ENCODE results near the gene TARBP1.
A peak's percentile ranks its signal among the peaks of the same experiment; 100 is the strongest.

Gene TARBP1

DNA sequence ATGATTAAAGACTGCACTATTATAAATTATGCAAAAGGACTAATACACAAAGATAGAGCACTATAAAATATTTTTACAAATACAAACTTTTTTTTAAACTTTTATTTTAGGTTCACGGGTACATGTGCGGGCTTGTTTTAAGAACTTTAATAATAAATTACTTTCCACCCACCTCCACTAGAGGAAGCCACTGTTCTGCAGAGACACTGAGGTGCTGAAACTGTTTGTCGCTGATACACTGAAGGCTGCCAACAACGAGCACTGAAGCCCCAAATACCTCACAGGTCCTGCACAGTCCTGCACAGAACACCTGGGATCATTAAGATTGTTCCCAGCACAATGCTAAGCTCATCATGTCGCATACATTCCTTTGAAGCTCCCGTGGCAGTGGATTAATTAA is 85.8 kb downstream of the TARBP1 start:
- TF ChIP-seq, protein P1, sequence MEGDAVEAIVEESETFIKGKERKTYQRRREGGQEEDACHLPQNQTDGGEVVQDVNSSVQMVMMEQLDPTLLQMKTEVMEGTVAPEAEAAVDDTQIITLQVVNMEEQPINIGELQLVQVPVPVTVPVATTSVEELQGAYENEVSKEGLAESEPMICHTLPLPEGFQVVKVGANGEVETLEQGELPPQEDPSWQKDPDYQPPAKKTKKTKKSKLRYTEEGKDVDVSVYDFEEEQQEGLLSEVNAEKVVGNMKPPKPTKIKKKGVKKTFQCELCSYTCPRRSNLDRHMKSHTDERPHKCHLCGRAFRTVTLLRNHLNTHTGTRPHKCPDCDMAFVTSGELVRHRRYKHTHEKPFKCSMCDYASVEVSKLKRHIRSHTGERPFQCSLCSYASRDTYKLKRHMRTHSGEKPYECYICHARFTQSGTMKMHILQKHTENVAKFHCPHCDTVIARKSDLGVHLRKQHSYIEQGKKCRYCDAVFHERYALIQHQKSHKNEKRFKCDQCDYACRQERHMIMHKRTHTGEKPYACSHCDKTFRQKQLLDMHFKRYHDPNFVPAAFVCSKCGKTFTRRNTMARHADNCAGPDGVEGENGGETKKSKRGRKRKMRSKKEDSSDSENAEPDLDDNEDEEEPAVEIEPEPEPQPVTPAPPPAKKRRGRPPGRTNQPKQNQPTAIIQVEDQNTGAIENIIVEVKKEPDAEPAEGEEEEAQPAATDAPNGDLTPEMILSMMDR (IDR thresholded peaks at IDR 0.05): peak; percentile 11; the same call in 1 of the 2 replicates

DNA sequence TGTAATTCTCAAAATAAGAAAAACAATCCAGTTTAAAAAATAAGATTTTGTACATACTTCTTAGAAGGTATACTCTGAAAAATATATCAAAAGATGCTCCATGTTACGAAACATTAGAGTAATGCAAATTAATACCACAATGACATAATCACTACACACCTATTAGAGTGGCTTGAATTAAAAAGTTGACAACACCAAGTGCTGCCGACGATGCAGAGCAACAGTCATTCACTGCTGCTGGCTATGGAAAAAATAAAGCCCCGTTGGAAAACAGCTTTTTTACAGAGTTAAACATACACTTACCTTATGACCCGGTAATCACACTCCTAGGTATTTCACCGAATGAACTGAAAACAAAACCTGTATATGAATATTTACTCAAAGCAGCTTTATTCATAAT is 90.9 kb downstream of the TARBP1 start:
- TF ChIP-seq, protein P1 (IDR thresholded peaks at IDR 0.05): no peak

DNA sequence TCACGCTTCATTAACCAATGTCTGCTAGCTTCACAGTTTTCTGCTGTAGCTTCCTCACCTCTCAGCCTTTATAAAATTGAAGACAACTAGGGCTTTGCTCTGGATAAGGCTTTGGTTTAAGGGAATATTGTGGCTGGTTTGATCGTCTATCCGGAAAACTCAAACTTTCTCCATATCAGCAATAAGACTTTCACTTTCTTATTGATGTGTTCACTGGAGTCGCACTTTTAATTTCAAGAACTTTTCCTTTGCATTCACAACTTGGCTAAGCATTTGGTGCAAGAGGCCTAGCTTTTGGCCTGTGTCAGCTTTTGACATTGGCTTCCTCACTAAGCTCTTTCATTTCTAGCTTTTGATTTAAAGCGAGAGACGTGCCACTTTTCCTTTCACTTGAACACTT is 92.9 kb downstream of the TARBP1 start:
- TF ChIP-seq, protein P1 (IDR thresholded peaks at IDR 0.05): no peak

DNA sequence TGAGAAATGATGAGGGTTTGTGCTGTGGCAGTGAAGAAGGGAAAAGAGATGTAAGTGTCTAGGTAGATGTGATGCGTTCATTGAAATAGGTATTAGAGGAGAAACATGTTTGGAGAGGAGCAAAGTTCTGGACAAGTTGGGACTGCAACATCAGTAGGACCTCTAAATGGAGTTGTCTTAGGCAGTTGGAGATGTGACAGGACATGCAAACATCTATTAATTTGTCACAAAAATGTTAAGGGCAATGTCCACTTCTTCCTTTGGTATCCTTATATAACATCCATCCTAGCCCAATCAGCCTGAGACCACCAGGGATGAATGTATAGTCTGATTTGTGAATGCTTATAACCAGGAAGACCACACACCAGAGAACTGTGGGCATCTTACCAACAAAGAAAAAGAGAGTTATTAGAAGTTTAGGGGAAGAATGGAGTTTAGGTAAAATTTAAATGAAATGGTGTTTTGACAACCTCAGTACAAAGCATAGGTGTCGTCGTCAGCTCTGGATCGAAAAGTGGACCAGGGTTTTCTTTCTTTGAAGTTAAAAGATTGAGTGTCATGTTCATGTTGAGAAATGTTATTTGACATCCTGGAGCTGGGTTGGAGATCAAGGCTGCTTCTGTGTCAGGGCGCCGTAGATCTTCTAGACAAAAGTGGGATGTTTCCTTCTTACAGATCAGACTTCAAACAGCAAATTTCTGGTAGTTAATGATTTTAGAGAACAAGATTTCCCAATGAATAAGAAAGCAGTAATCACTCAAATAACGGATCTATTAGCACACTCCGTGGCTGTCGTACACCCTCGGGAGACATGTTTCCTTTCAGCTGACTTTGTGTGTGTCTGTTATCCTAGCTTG is 97.1 kb downstream of the TARBP1 start:
- TF ChIP-seq, protein P1 (IDR thresholded peaks at IDR 0.05): no peak

DNA sequence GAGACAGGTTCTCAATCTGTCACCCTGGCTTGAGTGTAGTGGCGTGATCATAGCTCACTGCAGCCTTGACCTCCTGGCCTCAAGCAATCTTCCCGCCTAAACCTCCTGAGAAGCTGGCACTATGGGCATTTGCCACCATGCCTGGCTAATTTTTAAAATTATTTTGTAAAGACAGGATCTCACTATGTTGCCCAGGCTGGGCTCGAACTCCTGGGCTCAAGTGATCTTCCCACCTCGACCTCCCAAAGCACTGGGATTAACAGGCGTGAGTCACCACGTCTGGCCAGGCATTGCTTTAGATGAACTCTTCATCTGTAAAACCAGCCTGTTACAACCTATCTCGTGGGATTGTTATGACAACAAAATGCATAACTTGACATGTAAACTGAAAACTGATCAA is 103.3 kb downstream of the TARBP1 start:
- TF ChIP-seq, protein P1 (IDR thresholded peaks at IDR 0.05): no peak

DNA sequence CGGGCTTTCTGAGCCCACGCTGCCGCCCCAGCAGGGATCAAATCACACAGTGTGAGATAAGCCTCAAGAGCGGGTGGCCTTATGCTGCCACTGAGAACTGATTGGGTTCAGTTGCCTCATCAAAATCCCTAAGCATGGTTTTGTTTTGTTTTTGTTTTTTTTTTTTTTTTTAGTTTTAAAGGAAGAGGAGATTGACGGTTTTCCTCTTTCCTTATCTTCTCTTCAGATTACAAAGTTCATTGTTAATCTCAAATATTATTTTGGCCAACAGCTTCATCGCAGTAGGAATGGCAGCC is 105.1 kb downstream of the TARBP1 start:
- TF ChIP-seq, protein P1 (IDR thresholded peaks at IDR 0.05): no peak

DNA sequence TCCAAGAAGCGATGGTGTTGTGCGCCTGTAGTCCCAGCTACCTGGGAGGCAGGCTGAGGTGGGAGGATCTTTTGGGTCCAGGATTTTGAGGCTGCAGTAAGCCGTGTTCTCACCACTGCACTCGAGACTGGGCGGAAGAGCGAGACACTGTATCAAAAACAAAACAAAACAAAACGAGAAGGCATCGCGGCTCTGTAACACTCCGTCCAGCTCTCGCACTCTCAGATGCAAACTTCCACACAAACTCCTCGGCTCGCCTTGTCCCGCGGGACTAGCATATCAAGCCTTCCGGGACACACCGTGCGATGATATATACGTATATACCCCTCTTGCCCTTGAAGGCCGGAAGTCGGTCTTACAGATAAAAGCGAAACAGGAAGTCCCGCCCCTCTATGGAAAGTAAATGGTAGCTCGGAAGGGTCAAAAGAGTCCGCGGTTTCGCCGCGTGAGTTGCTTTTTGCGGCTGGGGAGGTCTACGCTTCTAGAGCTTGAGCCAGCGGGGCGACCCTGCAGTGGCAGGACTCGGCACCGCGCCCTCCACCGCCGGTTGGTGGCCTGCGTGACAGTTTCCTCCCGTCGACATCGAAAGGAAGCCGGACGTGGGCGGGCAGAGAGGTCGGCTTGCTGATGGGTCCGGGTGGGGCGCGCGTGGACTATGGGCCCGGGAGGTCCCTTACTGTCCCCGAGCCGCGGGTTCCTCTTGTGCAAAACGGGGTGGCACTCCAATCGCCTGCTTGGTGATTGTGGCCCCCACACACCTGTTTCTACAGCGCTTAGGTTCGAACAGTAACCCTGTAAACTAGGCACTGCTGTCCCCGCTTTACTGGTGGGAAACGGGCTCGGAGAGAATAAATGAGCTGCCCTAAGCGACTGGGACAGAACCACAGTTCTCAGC is 105.7 kb downstream of the TARBP1 start, which contains the start of gene COA6:
Gene COA6, plus strand, starts transcription at position 393 of the 895 bp plus-strand sequence. Its CDS starts 11 bp downstream, at position 404.
- TF ChIP-seq, protein P1 (IDR thresholded peaks at IDR 0.05): no peak
